Measurements from ENCODE around the gene PCK1.

PCK1 gene

DNA sequence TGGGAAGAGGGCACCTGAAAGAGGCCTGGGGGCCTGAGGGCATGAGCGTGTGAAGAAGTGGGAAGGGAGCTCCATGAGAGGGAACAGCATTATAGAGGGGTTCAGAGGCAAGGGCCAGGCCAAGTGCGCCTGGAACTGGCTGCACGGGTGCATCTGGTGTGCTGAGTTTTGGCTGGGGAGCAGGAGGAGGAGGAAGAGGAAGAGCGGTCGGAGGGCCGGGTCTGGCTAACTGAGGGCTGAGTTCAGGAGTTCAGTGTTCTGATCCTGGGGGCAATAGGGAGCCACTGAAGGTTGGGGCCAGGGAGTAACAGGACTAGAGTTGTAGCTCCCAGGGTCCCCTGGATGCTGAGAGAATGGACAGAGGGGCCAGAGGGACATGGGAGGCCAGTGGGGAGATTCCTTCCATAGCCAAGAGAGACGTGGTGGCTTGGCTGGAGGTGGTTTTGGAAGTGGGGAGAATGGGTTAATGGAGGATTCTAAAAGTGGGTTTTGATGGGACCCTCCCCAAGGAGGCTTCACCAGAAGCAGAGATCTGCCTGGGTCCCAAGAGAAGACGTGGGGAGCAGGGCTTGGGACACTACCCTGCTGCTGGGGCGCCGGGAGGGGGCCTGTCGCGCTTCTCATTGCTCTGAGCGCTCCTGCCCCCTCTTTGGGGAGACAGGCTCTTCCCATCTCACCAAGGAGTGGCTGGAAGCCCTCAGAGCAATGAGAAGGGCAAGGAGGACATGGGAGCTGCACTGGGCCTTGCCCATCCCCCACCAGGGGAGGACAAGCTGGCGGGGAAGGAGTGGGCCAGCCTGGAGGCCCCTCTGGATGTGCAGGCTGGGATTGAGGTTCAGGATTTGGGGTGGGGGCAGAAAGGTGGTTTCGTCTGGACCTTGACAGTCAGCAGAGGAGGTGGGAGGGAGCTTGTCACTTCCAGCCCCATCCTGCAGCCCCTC, 30.6 kb downstream of the PCK1 start:
- TF ChIP-seq, protein P1, sequence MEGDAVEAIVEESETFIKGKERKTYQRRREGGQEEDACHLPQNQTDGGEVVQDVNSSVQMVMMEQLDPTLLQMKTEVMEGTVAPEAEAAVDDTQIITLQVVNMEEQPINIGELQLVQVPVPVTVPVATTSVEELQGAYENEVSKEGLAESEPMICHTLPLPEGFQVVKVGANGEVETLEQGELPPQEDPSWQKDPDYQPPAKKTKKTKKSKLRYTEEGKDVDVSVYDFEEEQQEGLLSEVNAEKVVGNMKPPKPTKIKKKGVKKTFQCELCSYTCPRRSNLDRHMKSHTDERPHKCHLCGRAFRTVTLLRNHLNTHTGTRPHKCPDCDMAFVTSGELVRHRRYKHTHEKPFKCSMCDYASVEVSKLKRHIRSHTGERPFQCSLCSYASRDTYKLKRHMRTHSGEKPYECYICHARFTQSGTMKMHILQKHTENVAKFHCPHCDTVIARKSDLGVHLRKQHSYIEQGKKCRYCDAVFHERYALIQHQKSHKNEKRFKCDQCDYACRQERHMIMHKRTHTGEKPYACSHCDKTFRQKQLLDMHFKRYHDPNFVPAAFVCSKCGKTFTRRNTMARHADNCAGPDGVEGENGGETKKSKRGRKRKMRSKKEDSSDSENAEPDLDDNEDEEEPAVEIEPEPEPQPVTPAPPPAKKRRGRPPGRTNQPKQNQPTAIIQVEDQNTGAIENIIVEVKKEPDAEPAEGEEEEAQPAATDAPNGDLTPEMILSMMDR (IDR thresholded peaks at IDR 0.05; ENCODE audit: extremely low read depth, missing control alignments), result no peak
- DNase-seq (ENCODE audit: low spot score), result no peak

DNA sequence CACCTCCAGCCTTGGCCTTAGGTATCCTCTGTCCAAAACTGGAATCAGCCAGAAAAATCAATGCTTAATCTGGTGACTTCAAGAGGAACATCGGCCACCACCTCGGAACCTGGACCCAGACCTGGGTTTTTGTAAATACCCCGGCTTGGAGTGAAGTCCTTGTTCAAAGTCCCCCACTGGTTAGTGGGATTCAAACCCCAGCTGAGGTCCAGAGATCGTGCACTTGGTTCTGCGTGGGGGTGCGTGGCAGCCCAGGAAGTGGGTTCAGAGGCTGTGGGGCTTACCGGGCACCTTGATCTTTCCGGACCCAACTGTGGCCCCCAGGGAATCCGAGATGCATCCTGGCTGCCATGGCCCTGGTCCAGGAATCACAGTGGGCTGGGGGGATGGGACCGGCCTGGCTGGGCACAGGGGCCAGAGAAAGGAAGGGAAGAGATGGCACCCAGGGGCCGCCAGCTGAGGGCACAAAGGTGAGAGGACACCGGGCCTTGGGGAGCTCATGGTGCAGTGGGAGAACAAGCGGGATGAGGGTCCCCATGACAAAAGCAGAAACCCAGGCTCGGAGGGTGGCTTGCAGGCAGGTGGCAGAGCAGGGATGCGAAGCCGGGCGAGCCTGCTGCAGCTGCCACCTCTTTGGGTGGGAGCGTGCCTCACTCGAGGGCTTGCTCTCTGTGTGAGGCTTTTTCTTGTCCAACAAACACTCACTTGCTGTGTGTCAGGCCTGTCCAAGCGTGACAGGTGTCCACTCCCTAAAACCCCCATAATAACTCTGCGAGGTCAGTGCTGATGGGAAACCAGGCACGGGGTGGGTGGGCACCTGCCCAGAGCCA, 31.6 kb downstream of the PCK1 start:
- no peak for DNase-seq (ENCODE audit: low spot score)
- TF ChIP-seq, protein P1 (IDR thresholded peaks at IDR 0.05; ENCODE audit: extremely low read depth, missing control alignments), result no peak

DNA sequence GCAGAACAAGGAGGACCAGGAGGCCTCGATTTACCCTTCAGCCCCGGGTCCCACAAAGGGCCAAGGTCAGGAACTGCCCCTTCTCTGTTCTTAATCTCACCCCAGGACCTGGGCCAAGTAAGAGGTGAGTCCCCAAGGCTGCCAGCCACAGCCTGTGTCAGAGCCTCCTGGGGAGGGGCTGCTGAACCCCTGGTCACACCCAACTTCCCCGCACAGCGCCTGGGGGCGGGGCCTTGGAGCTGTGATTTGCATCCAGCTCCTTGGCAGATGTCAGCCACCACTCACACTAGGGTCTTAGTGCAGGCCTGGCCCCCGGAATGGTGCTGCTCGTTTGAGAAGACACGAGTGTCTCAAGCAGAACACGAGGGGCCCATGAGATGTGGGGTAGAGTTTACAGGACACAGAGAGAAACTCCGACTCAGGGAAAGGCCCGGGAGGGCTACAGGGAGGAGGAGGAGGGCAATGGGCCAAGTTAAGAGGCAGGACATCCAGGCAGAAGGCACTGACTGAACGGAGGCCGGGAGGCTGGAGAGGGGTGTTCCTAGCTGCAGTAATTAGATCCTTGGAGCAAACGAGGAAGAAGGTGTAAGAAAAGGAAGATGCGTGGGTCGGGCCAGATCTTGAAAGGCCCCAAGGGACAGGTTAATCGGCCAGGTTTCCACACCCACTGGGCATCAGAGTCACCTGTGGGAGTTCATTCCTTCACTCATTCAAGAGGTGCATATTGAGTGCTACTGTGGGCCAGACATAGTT, 32.4 kb downstream of the PCK1 start:
- TF ChIP-seq, protein P1 (IDR thresholded peaks at IDR 0.05; ENCODE audit: extremely low read depth, missing control alignments), result no peak
- no peak for DNase-seq (ENCODE audit: low spot score)

DNA sequence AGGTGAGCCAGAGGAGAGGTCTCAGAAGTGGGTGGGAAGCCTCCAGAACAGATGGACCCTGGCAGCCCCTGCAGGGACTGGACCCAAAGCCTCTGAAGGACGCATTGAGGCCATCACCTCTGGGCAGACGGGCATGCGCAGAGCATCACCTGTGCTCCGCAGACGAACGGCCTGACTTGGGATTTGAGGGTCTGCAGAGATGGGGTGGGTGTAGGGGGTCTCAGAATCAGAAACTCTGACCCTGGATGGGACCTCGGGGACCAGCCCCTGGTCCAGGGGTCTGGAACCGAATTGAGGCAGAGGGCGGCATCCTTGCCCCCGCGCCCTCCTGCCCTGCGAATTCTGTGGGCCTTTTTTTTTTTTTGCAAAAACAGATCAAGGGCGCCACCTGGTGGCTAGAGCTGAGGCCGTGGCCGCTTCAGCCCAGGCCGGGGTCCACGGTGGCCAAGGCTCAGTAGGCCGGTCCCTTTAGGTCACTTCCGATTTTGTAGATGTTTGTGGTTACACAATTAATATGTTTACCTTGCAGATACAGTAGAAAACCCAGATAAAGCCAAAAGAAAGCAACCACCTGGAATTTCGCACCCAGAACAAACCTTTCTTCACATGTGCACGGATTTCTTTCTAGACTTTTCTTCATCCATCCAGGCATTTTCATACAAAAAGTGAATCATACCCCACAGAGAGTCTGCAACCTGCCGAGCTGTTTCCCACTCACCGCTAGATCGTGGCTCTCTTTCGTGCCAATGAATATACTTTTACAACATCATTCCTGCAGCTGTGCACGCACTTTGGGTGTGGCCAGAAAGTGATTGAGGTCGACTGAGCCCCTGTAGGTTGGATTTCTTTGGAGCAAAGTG, 33.4 kb downstream of the PCK1 start:
- DNase-seq (ENCODE audit: low spot score), result peak; percentile 78
- TF ChIP-seq, protein P1 (IDR thresholded peaks at IDR 0.05; ENCODE audit: extremely low read depth, missing control alignments), result peak; percentile 60

DNA sequence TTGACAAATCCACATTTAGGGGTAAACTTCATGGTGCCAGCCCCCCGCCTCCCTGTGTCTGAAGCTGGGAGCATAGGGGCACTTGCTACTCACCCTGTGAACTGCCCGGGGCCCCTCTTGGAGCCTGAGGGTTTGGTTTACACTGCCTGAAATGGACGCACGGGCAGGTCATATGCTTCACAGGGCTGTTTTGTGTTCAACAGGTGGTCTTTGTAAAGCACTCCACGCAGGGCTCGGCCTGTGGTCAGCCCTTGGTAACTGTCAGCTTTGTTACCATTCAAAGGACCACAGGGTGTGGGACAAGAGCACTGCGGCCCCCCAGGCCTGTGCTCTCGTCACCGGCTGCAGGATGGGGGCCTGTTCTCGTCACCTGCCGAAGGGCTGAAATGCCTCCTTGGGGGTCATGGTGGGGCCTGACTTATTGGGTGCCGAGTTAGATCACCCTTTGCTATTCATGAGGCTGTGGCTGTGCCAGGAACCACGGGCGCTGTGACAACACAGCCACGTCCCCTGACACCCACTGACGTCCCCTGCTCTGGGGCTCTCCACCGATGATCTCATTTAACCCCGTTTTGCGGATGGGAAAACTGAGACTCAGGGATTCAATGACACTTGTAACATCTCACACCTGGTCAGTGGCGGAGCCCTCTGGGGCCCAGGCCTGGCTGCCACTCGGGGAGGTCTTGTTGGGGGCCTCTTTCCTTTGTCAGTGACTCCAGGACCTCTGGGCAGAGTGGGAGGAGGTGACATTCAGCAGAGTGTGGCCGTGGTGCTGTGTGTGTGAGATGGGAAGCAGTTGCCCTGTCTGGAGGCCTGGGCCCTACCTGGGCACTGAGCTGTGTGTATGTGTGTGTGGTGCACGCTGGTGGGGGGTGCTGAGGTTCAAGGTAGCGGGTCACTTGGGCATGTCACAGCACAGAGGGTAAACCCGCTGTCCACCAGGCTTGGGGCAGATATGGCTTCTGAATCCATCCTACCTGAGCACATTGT, 34.4 kb downstream of the PCK1 start:
- TF ChIP-seq, protein P1 (IDR thresholded peaks at IDR 0.05; ENCODE audit: extremely low read depth, missing control alignments), result no peak
- no peak for DNase-seq (ENCODE audit: low spot score)

Measured in GM20000 (cell line).